HCT116 (cell line): Measurements from ENCODE around the gene GABRR2.
A peak's percentile ranks its signal among the peaks of the same experiment; 100 is the strongest.

Source experiments
- EZH2 ChIP-seq: fragments of 200-600 bp; sonication (generic); IDR thresholded peaks from 2 replicates; pipeline ENCODE4 v1.6.1; 2017; ENCODE audit warnings: antibody characterized with exemption, mixed run types
- EZH2phosphoT487 ChIP-seq: fragments of 200-600 bp; IDR thresholded peaks from 2 replicates; pipeline ENCODE4 v1.6.1; 2018; ENCODE audit warnings: antibody characterized with exemption, borderline replicate concordance
- FOSL1 ChIP-seq: IDR thresholded peaks from 2 replicates; pipeline ENCODE4 v1.6.1; 2012; ENCODE audit warnings: low read depth
- JUND ChIP-seq: IDR thresholded peaks from 2 replicates; pipeline ENCODE4 v1.6.1; 2012
- POLR2A ChIP-seq: IDR thresholded peaks from 2 replicates; pipeline ENCODE4 v1.7.0; 2011; ENCODE audit warnings: borderline replicate concordance; ENCODE audit not compliant: insufficient read depth, insufficient read length; ENCODE audit errors: extremely low read depth
- SIN3A ChIP-seq: IDR thresholded peaks from 2 replicates; pipeline ENCODE4 v1.6.1; 2012; ENCODE audit warnings: low read depth
- SP1 ChIP-seq: IDR thresholded peaks from 2 replicates; pipeline ENCODE4 v1.6.1; 2012; ENCODE audit warnings: low read depth
- SRF ChIP-seq: IDR thresholded peaks from 2 replicates; pipeline ENCODE4 v1.6.1; 2012; ENCODE audit warnings: low read depth
- ZNF274 ChIP-seq: fragments of 200-500 bp; sonication (Bioruptor generic); IDR thresholded peaks from 2 replicates; pipeline ENCODE4 v1.6.1; 2014; ENCODE audit warnings: mild to moderate bottlenecking, low read depth, low read length, inconsistent platforms
- TF ChIP-seq, protein P1 (sequence below): IDR thresholded peaks from 2 replicates; pipeline ENCODE4 v1.6.1; 2012
- TF ChIP-seq, protein P2 (sequence below), 3 experiments: fragments of 200-600 bp in 1 of 3; sonication (generic) in 1 of 3; IDR thresholded peaks in 2 of 3; conservative IDR thresholded peaks in 1 of 3; 2 replicates each; pipeline ENCODE4 v1.5.1; 2012 to 2017; ENCODE audit warnings: low read depth in 2 of 3, low read length in 2 of 3, antibody characterized with exemption in 1 of 3, borderline replicate concordance in 1 of 3, control low read depth in 1 of 3, mild to moderate bottlenecking in 1 of 3, mixed read lengths in 1 of 3, mixed run types in 1 of 3, moderate library complexity in 1 of 3; ENCODE audit not compliant: insufficient read depth in 1 of 3
- TF ChIP-seq, protein P3 (sequence below): IDR thresholded peaks from 2 replicates; pipeline ENCODE4 v1.6.1; 2011; ENCODE audit warnings: mild to moderate bottlenecking, low read length, moderate library complexity; ENCODE audit not compliant: insufficient replicate concordance; ENCODE audit errors: extremely low read depth

DNA sequence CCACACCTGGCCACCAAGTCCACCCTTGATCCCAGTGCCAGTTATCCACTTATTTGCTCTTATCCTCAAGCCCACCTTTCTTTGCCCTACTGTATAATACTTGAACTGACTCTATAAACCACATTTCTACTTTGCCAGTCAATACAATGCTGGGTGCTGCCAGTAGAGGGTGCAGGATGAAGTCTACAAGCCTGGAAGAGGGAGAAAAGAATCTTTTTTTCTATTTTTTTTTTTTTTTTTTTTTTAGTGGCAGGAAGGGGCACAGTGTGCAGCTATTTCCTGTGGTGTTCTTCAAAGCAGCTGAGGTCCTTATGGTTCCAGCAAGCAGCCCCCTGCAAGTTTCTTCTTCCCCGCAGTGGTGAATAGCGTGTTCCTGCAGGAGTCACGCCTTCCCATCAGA is 75.8 kb downstream of the GABRR2 start:
- TF ChIP-seq, protein P1, sequence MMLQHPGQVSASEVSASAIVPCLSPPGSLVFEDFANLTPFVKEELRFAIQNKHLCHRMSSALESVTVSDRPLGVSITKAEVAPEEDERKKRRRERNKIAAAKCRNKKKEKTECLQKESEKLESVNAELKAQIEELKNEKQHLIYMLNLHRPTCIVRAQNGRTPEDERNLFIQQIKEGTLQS = no peak
- TF ChIP-seq, protein P2, sequence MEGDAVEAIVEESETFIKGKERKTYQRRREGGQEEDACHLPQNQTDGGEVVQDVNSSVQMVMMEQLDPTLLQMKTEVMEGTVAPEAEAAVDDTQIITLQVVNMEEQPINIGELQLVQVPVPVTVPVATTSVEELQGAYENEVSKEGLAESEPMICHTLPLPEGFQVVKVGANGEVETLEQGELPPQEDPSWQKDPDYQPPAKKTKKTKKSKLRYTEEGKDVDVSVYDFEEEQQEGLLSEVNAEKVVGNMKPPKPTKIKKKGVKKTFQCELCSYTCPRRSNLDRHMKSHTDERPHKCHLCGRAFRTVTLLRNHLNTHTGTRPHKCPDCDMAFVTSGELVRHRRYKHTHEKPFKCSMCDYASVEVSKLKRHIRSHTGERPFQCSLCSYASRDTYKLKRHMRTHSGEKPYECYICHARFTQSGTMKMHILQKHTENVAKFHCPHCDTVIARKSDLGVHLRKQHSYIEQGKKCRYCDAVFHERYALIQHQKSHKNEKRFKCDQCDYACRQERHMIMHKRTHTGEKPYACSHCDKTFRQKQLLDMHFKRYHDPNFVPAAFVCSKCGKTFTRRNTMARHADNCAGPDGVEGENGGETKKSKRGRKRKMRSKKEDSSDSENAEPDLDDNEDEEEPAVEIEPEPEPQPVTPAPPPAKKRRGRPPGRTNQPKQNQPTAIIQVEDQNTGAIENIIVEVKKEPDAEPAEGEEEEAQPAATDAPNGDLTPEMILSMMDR (IDR thresholded peaks at IDR 0.05 in 2 of 3, conservative IDR thresholded peaks at IDR 0.05 in 1 of 3; ENCODE audit: borderline replicate concordance in 1 of 3, insufficient read depth in 1 of 3, low read depth in 2 of 3, low read length in 2 of 3) = peak; percentile 36 to 68 (median 55); a peak in 5 of 6 replicates
- no peak for TF ChIP-seq POLR2A
- no peak for TF ChIP-seq FOSL1
- no peak for TF ChIP-seq ZNF274
- TF ChIP-seq SIN3A = no peak
- TF ChIP-seq EZH2 = no peak
- TF ChIP-seq SP1 = no peak
- no peak for TF ChIP-seq JUND
- TF ChIP-seq, protein P3, sequence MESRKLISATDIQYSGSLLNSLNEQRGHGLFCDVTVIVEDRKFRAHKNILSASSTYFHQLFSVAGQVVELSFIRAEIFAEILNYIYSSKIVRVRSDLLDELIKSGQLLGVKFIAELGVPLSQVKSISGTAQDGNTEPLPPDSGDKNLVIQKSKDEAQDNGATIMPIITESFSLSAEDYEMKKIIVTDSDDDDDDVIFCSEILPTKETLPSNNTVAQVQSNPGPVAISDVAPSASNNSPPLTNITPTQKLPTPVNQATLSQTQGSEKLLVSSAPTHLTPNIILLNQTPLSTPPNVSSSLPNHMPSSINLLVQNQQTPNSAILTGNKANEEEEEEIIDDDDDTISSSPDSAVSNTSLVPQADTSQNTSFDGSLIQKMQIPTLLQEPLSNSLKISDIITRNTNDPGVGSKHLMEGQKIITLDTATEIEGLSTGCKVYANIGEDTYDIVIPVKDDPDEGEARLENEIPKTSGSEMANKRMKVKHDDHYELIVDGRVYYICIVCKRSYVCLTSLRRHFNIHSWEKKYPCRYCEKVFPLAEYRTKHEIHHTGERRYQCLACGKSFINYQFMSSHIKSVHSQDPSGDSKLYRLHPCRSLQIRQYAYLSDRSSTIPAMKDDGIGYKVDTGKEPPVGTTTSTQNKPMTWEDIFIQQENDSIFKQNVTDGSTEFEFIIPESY = no peak
- TF ChIP-seq EZH2phosphoT487 = no peak
- TF ChIP-seq SRF = no peak
